Keratinocyte (primary cell): ENCODE data around the gene IGF1R. TPM values are rescaled to one million over a fixed set of nuclear protein-coding genes. Genes with fewer than 3 reads are reported as not detected.
A peak's percentile ranks its signal among the peaks of the same experiment; 100 is the strongest.

Experiments used
- DNase-seq: peaks from one replicate; pipeline ENCODE4 v3.0.0-alpha.2; 2011; ENCODE audit warnings: low read depth, missing footprints, low spot score
- FAIRE-seq: peaks from 2 replicates; lab custom pipeline; 2011; peaks lifted over from hg19 to GRCh38; lab: Jason Lieb, UNC
- H2AFZ ChIP-seq: 2 replicates; pipeline ENCODE4 v1.6.0; 2012; ENCODE audit warnings: low read length, control low read depth, inconsistent platforms; ENCODE audit not compliant: control insufficient read depth
- H3K27ac ChIP-seq: 2 replicates; pipeline ENCODE4 v1.5.1; 2011; ENCODE audit warnings: low read length; ENCODE audit not compliant: control insufficient read depth, insufficient read depth
- H3K27me3 ChIP-seq: 3 replicates; pipeline ENCODE4 v1.6.0; 2011; ENCODE audit warnings: low read length; ENCODE audit not compliant: control insufficient read depth, insufficient read depth; ENCODE audit errors: extremely low read depth
- H3K36me3 ChIP-seq, 2 experiments: 2 replicates in 1 of 2; 3 replicates in 1 of 2; pipeline ENCODE4 v1.5.1; 2011; ENCODE audit warnings: low read length in 2 of 2, mild to moderate bottlenecking in 1 of 2; ENCODE audit not compliant: control insufficient read depth in 2 of 2, insufficient read depth in 2 of 2; ENCODE audit errors: extremely low read depth in 1 of 2
- H3K4me1 ChIP-seq: 3 replicates; pipeline ENCODE4 v1.5.1; 2011; ENCODE audit warnings: low read length; ENCODE audit not compliant: control insufficient read depth, insufficient read depth; ENCODE audit errors: extremely low read depth
- H3K4me2 ChIP-seq: 3 replicates; pipeline ENCODE4 v1.6.0; 2011; ENCODE audit warnings: low read depth, low read length; ENCODE audit not compliant: control insufficient read depth, insufficient read depth; ENCODE audit errors: extremely low read depth
- H3K4me3 ChIP-seq, 3 experiments: fragments of 200-600 bp in 1 of 3; sonication (generic) in 1 of 3; 2 replicates in 2 of 3; 3 replicates in 1 of 3; pipeline ENCODE4 v1.5.1; 2011 to 2016; ENCODE audit warnings: low read length in 3 of 3, mild to moderate bottlenecking in 3 of 3, control low read depth in 2 of 3, inconsistent platforms in 1 of 3, low read depth in 1 of 3, mixed read lengths in 1 of 3, mixed run types in 1 of 3, moderate library complexity in 1 of 3; ENCODE audit not compliant: control insufficient read depth in 2 of 3, insufficient read depth in 2 of 3; ENCODE audit errors: extremely low read depth in 1 of 3
- H3K79me2 ChIP-seq: 2 replicates; pipeline ENCODE4 v1.6.0; 2012; ENCODE audit warnings: low read length; ENCODE audit not compliant: control insufficient read depth, insufficient read depth
- H3K9ac ChIP-seq: 3 replicates; pipeline ENCODE4 v1.6.0; 2011; ENCODE audit warnings: low read length; ENCODE audit not compliant: control insufficient read depth, insufficient read depth; ENCODE audit errors: extremely low read depth
- H3K9me1 ChIP-seq: 3 replicates; pipeline ENCODE4 v1.6.0; 2011; ENCODE audit warnings: low read length; ENCODE audit not compliant: control insufficient read depth, insufficient read depth; ENCODE audit errors: extremely low read depth
- H3K9me3 ChIP-seq: 2 replicates; pipeline ENCODE4 v1.5.1; 2012; ENCODE audit warnings: low read depth, low read length; ENCODE audit not compliant: control insufficient read depth
- H4K20me1 ChIP-seq: 3 replicates; pipeline ENCODE4 v1.6.0; 2011; ENCODE audit warnings: low read length; ENCODE audit not compliant: control insufficient read depth, insufficient read depth; ENCODE audit errors: extremely low read depth
- EZH2 ChIP-seq: IDR thresholded peaks from one replicate; pipeline ENCODE4 v1.6.1; 2012; ENCODE audit warnings: inconsistent platforms, mild to moderate bottlenecking, low read length, moderate library complexity
- dilution Hi-C: fragments of 300-500 bp; cut with MboI; formaldehyde crosslinking; loops from one replicate; pipeline ENCODE4 v1.7.0; 2020; ENCODE audit warnings: low sequenced_read_pairs; ENCODE audit not compliant: extremely low pct_ligation_motif_present
- polyA plus RNA-seq, 5 experiments: library from polyadenylated mRNA; depleted of rRNA in 3 of 5; stranded (reverse) in 3 of 5; stranded (forward) in 1 of 5; unstranded in 1 of 5; fragments of >200 nt; gene quantifications; 1 replicate in 1 of 5; 2 replicates in 3 of 5; 3 replicates in 1 of 5; pipeline versions ENCODE4 v1.2.1 to v1.2.3, GENCODE V29; 2011 to 2012; ENCODE audit warnings: missing spikeins in 2 of 5, low read depth in 1 of 5, low replicate concordance in 1 of 5
- TF ChIP-seq, protein P1 (sequence below), 3 experiments: IDR thresholded peaks in 1 of 3; conservative IDR thresholded peaks in 1 of 3; optimal IDR thresholded peaks in 1 of 3; 2 replicates in 2 of 3; 3 replicates in 1 of 3; pipeline versions ENCODE3 to v1.5.1; 2011; ENCODE audit warnings: low read length in 3 of 3, mild to moderate bottlenecking in 3 of 3, moderate library complexity in 2 of 3, control low read depth in 1 of 3, inconsistent platforms in 1 of 3; ENCODE audit not compliant: insufficient read depth in 2 of 3; ENCODE audit errors: extremely low read depth in 1 of 3

Gene IGF1R
- polyA plus RNA-seq, 1 donor (not counting 4 experiments of a cell fraction or from before 2014, with no cell fraction given), result 14.5 TPM

GRCh38 chr15:98760112-98760826 lies 111.9 kb downstream of the IGF1R start:
- Histone ChIP-seq H3K36me3 (peaks cover 0 to 3% of the 10 kb centered on the region in 2 experiments), H3K4me2 (peak overlapping the region; percentile 82), H4K20me1 (peaks cover 5% of the 10 kb centered on the region), H3K9ac (no peak overlapping the region), H3K4me1 (peaks cover 37% of the 10 kb centered on the region), H2AFZ (no peak overlapping the region), H3K9me1 (peaks cover 5% of the 10 kb centered on the region), H3K27me3 (no peaks in the 10 kb centered on the region), H3K79me2 (peaks cover 93% of the 10 kb centered on the region), H3K27ac (peak overlapping the region; percentile 58), H3K4me3 (peak overlapping the region in 2 of 3 experiments; percentile 32 to 34), H3K9me3 (no peaks in the 10 kb centered on the region)
- DNase-seq (no peak), FAIRE-seq (peak; percentile 88)
- dilution Hi-C loops, result no loop called here
- no peak for TF ChIP-seq EZH2
- TF ChIP-seq, protein P1, sequence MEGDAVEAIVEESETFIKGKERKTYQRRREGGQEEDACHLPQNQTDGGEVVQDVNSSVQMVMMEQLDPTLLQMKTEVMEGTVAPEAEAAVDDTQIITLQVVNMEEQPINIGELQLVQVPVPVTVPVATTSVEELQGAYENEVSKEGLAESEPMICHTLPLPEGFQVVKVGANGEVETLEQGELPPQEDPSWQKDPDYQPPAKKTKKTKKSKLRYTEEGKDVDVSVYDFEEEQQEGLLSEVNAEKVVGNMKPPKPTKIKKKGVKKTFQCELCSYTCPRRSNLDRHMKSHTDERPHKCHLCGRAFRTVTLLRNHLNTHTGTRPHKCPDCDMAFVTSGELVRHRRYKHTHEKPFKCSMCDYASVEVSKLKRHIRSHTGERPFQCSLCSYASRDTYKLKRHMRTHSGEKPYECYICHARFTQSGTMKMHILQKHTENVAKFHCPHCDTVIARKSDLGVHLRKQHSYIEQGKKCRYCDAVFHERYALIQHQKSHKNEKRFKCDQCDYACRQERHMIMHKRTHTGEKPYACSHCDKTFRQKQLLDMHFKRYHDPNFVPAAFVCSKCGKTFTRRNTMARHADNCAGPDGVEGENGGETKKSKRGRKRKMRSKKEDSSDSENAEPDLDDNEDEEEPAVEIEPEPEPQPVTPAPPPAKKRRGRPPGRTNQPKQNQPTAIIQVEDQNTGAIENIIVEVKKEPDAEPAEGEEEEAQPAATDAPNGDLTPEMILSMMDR (optimal IDR thresholded peaks at IDR 0.05 in 1 of 3, IDR thresholded peaks at IDR 0.05 in 1 of 3, conservative IDR thresholded peaks at IDR 0.05 in 1 of 3; ENCODE audit: extremely low read depth in 1 of 3, insufficient read depth in 2 of 3, low read length in 3 of 3), result no peak

GRCh38 chr15:98760975-98761374 lies 112.6 kb downstream of the IGF1R start:
- TF ChIP-seq EZH2, result no peak
- TF ChIP-seq, protein P1 (optimal IDR thresholded peaks at IDR 0.05 in 1 of 3, IDR thresholded peaks at IDR 0.05 in 1 of 3, conservative IDR thresholded peaks at IDR 0.05 in 1 of 3; ENCODE audit: extremely low read depth in 1 of 3, insufficient read depth in 2 of 3, low read length in 3 of 3), result no peak
- Histone ChIP-seq H2AFZ (no peak overlapping the region), H4K20me1 (peaks cover 5% of the 10 kb centered on the region), H3K4me2 (peak overlapping the region; percentile 82), H3K9me1 (peaks cover 8% of the 10 kb centered on the region), H3K4me1 (peaks cover 30% of the 10 kb centered on the region), H3K27me3 (no peaks in the 10 kb centered on the region), H3K27ac (no peak overlapping the region), H3K36me3 (peaks cover 0 to 3% of the 10 kb centered on the region in 2 experiments), H3K9ac (no peak overlapping the region), H3K4me3 (no peak overlapping the region), H3K79me2 (peaks cover 93% of the 10 kb centered on the region), H3K9me3 (no peaks in the 10 kb centered on the region)
- dilution Hi-C loops, result no loop called here
- DNase-seq (no peak), FAIRE-seq (no peak)
